ENCODE data around the gene AZGP1. TPM values are rescaled to one million over a fixed set of nuclear protein-coding genes. Genes with fewer than 3 reads are reported as not detected.
A peak's percentile ranks its signal among the peaks of the same experiment; 100 is the strongest.

The AZGP1 gene
- total and polyA plus RNA-seq, 2 of the 13 experiments (the other 11 are each of a cell fraction or from before 2014, with no cell fraction given), result 93.8 to 229 TPM

DNA sequence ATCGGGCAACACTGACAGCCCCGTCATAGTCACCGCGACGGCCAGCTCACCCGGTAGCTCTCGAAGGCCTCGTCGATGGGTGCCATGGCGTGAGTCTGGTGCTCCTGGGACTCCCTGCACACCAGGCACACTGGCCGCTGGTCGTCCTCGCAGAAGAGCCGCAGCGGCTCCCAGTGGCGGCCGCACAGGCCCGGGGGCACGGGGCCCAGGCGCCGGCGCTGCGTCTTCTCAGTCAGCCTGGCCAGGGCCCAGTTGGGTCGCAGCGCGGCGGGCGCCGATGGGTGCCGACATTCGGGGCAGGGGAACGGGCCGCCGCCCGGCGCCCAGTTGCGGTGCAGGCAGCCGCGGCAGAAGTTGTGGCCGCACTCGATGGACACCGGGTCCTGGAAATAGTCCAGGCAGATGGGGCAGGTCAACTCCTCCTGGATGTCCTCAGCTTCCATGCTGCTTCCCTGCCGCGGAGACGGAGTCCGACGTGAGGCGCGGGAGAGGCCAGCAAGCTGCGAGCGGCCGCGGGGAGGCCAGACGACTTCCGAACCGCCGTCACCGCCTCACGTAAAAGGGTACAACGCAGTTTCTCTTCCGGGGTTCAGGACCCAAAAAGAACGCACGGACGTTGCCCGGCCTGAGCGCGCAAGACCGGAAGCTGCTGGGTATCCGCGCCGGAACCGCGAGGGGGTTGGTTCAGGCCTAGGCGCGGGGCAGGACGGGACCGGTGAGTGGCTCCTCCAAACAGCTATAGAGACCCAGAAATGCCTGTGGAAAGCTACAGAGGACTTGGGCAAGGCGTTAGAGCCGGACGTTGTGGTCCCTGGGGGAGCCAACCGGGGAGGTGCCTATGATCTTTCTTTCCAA lies 56.6 kb downstream of the AZGP1 start, which contains the start of gene TRIM4 (continued):
- TF ChIP-seq CREB1 (IDR thresholded peaks at IDR 0.05), result no peak; the same call in 1 of the 2 replicates
- TF ChIP-seq CREB1 (CRISPR knock-in tag; IDR thresholded peaks at IDR 0.05), result no peak; the same call in 1 of the 2 replicates
- TF ChIP-seq ZNF383 (CRISPR knock-in tag; IDR thresholded peaks at IDR 0.05; ENCODE audit: borderline replicate concordance), result no peak
- TF ChIP-seq, protein P1, sequence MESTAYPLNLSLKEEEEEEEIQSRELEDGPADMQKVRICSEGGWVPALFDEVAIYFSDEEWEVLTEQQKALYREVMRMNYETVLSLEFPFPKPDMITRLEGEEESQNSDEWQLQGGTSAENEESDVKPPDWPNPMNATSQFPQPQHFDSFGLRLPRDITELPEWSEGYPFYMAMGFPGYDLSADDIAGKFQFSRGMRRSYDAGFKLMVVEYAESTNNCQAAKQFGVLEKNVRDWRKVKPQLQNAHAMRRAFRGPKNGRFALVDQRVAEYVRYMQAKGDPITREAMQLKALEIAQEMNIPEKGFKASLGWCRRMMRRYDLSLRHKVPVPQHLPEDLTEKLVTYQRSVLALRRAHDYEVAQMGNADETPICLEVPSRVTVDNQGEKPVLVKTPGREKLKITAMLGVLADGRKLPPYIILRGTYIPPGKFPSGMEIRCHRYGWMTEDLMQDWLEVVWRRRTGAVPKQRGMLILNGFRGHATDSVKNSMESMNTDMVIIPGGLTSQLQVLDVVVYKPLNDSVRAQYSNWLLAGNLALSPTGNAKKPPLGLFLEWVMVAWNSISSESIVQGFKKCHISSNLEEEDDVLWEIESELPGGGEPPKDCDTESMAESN (CRISPR knock-in tag; conservative IDR thresholded peaks at IDR 0.05), result peak; percentile 73; the same call in 1 of the 2 replicates
- TF ChIP-seq RBFOX2 (IDR thresholded peaks at IDR 0.05; ENCODE audit: low read depth, low read length), result peak; percentile 94
- peak; percentile 92; the same call in 1 of the 2 replicates for TF ChIP-seq ZNF776 (CRISPR knock-in tag; IDR thresholded peaks at IDR 0.05)
- TF ChIP-seq ZNF747 (CRISPR knock-in tag; IDR thresholded peaks at IDR 0.05; ENCODE audit: borderline replicate concordance), result peak; percentile 95
- no peak for TF ChIP-seq ZNF17 (CRISPR knock-in tag; IDR thresholded peaks at IDR 0.05)
- peak; percentile 47; the same call in 1 of the 2 replicates for TF ChIP-seq ZSCAN21 (CRISPR knock-in tag; IDR thresholded peaks at IDR 0.05; ENCODE audit: borderline replicate concordance)
- TF ChIP-seq ZNF260 (CRISPR knock-in tag; IDR thresholded peaks at IDR 0.05; ENCODE audit: borderline replicate concordance, low read depth), result no peak
- no peak for TF ChIP-seq MZF1 (CRISPR knock-in tag; IDR thresholded peaks at IDR 0.05; ENCODE audit: borderline replicate concordance)
- TF ChIP-seq ZNF598 (CRISPR knock-in tag; IDR thresholded peaks at IDR 0.05; ENCODE audit: borderline replicate concordance), result peak; percentile 92; the same call in 1 of the 2 replicates
- TF ChIP-seq NFE2 (CRISPR knock-in tag; IDR thresholded peaks at IDR 0.05), result no peak
- peak; percentile 81 for TF ChIP-seq ZMAT3 (CRISPR knock-in tag; conservative IDR thresholded peaks at IDR 0.05)
- TF ChIP-seq MEF2D (CRISPR knock-in tag; IDR thresholded peaks at IDR 0.05), result peak; percentile 46; the same call in 1 of the 2 replicates
- no peak for TF ChIP-seq ZNF839 (CRISPR knock-in tag; IDR thresholded peaks at IDR 0.05; ENCODE audit: borderline replicate concordance)
- TF ChIP-seq, protein P2, sequence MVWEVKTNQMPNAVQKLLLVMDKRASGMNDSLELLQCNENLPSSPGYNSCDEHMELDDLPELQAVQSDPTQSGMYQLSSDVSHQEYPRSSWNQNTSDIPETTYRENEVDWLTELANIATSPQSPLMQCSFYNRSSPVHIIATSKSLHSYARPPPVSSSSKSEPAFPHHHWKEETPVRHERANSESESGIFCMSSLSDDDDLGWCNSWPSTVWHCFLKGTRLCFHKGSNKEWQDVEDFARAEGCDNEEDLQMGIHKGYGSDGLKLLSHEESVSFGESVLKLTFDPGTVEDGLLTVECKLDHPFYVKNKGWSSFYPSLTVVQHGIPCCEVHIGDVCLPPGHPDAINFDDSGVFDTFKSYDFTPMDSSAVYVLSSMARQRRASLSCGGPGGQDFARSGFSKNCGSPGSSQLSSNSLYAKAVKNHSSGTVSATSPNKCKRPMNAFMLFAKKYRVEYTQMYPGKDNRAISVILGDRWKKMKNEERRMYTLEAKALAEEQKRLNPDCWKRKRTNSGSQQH (CRISPR knock-in tag; IDR thresholded peaks at IDR 0.05; ENCODE audit: low read depth), result 0 out of 2 replicates have a peak, but pooled peaks have one; percentile 34
- TF ChIP-seq, protein P3, sequence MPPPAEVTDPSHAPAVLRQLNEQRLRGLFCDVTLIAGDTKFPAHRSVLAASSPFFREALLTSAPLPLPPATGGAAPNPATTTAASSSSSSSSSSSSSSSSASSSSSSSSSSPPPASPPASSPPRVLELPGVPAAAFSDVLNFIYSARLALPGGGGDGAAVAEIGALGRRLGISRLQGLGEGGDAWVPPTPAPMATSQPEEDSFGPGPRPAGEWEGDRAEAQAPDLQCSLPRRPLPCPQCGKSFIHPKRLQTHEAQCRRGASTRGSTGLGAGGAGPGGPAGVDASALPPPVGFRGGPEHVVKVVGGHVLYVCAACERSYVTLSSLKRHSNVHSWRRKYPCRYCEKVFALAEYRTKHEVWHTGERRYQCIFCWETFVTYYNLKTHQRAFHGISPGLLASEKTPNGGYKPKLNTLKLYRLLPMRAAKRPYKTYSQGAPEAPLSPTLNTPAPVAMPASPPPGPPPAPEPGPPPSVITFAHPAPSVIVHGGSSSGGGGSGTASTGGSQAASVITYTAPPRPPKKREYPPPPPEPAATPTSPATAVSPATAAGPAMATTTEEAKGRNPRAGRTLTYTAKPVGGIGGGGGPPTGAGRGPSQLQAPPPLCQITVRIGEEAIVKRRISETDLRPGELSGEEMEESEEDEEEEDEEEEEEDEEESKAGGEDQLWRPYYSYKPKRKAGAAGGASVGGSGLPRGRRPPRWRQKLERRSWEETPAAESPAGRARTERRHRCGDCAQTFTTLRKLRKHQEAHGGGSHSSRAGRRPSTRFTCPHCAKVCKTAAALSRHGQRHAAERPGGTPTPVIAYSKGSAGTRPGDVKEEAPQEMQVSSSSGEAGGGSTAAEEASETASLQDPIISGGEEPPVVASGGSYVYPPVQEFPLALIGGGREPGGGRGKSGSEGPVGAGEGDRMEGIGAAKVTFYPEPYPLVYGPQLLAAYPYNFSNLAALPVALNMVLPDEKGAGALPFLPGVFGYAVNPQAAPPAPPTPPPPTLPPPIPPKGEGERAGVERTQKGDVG (CRISPR knock-in tag; IDR thresholded peaks at IDR 0.05; ENCODE audit: borderline replicate concordance), result 0 out of 2 replicates have a peak, but pooled peaks have one; percentile 42
- TF ChIP-seq ZSCAN25 (CRISPR knock-in tag; IDR thresholded peaks at IDR 0.05), result no peak; the same call in 1 of the 2 replicates
- 0 out of 2 replicates have a peak, but pooled peaks have one; percentile 45 for TF ChIP-seq ZNF224 (CRISPR knock-in tag; IDR thresholded peaks at IDR 0.05)
- TF ChIP-seq ZNF629 (CRISPR knock-in tag; conservative IDR thresholded peaks at IDR 0.05), result no peak; the same call in 1 of the 2 replicates

All from HepG2 (cell line).